HEK293T (cell line): ENCODE measurements around the gene ALLC.

Experiments used
- ELF4 ChIP-seq: fragments of 450-650 bp; IDR thresholded peaks from 2 replicates; pipeline ENCODE4 v1.6.1; 2017; ENCODE audit warnings: antibody characterized with exemption
- FOXA1 ChIP-seq: fragments of 450-650 bp; IDR thresholded peaks from 2 replicates; pipeline ENCODE4 v1.6.1; 2016; ENCODE audit warnings: mild to moderate bottlenecking
- FOXK2 ChIP-seq: fragments of 450-650 bp; IDR thresholded peaks from 2 replicates; pipeline ENCODE4 v1.6.1; 2016; ENCODE audit warnings: mild to moderate bottlenecking
- FOXM1 ChIP-seq: fragments of 450-650 bp; IDR thresholded peaks from 2 replicates; pipeline ENCODE4 v1.6.1; 2017; ENCODE audit warnings: mild to moderate bottlenecking, borderline replicate concordance
- HDGF ChIP-seq: fragments of 450-650 bp; IDR thresholded peaks from 2 replicates; pipeline ENCODE4 v1.6.1; 2017; ENCODE audit warnings: antibody characterized with exemption, borderline replicate concordance
- L3MBTL2 ChIP-seq: fragments of 450-650 bp; conservative IDR thresholded peaks from 2 replicates; pipeline ENCODE4 v1.6.1; 2016; ENCODE audit warnings: mild to moderate bottlenecking
- NFRKB ChIP-seq: fragments of 450-650 bp; IDR thresholded peaks from 2 replicates; pipeline ENCODE4 v1.6.1; 2016; ENCODE audit warnings: mild to moderate bottlenecking, moderate library complexity
- PKNOX1 ChIP-seq: fragments of 450-650 bp; IDR thresholded peaks from 2 replicates; pipeline ENCODE4 v1.6.1; 2016
- SP1 ChIP-seq: fragments of 450-650 bp; IDR thresholded peaks from 2 replicates; pipeline ENCODE4 v1.6.1; 2017
- SUZ12 ChIP-seq: fragments of 450-650 bp; IDR thresholded peaks from 2 replicates; pipeline ENCODE4 v1.6.1; 2016; ENCODE audit warnings: mild to moderate bottlenecking
- ZNF384 ChIP-seq: fragments of 450-650 bp; IDR thresholded peaks from 2 replicates; pipeline ENCODE4 v1.6.1; 2016

- no peak for TF ChIP-seq FOXA1
- no peak for TF ChIP-seq SP1
- TF ChIP-seq NFRKB = no peak
- no peak for TF ChIP-seq FOXK2
- no peak for TF ChIP-seq FOXM1
- TF ChIP-seq HDGF = no peak
- no peak for TF ChIP-seq ZNF384
- TF ChIP-seq ELF4 = no peak
- no peak for TF ChIP-seq L3MBTL2
- TF ChIP-seq SUZ12 = no peak
- TF ChIP-seq PKNOX1 = no peak
Observed at GRCh38 chr2:3637311-3637675, 20.7 kb upstream of the ALLC start.
